ENCODE measurements around the gene MTREX.

Gene MTREX

GRCh38 chr5:55324815-55325418 lies 17.1 kb downstream of the MTREX start:
- DNase-seq (ENCODE audit: low spot score) = peak; percentile 21

DNA sequence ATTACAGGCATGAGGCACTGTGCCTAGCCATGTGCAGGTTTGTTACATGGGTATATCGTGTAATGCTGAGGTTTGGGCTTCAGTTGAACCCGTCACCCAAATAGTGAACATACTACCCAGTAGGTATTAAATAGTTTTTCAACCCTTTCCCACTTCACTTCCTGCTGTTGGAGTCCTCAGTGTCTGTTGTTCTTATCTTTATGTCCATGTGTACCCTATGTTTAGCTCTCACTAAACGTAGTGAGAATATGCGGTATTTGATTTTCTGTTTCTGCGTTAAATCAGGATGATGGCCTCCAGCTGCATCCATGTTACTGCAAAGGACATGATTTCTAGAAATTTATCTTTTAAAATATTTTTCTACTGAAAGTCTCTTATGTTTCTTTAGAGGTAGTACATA lies 17.8 kb downstream of the MTREX start:
- no peak for DNase-seq (ENCODE audit: low spot score)

DNA sequence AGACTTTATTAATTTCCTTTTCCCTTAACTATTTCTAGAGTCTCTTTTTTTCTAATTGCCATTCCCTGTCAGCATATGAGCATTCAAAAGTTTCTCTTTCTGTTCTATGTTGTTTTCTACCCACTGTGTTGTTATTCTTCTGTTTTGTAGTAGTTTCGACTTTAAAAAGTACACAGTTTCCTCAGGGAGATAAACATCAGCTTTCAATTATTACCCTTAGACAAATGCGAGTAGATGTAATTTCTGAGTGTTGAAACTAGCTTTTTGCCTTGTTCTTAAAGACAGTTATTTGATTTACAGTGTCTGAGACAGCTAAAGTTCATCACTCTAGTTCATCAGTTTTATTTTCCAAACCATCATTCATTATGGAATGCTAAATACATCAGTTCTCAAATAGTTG lies 19.5 kb downstream of the MTREX start:
- DNase-seq (ENCODE audit: low spot score) = no peak

DNA sequence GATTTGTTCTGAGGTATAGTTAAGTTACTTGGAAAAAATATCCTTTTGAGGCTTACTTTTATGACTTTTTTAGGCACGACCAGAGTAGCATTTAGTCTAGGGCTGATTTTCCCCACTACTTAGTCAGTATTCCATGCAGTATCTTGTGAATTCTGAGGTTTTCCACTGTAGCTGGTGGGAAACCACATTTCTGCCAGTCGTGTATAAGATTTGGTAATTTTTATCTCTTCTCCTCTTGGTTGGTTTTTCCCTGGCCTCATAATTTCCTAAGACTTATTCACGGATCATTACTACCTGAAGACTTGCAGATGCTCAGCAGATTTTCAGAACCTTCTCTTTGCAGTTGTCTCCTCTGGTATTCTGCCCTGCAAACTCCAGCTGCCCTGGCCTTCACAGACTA lies 23.5 kb downstream of the MTREX start:
- no peak for DNase-seq (ENCODE audit: low spot score)

DNA sequence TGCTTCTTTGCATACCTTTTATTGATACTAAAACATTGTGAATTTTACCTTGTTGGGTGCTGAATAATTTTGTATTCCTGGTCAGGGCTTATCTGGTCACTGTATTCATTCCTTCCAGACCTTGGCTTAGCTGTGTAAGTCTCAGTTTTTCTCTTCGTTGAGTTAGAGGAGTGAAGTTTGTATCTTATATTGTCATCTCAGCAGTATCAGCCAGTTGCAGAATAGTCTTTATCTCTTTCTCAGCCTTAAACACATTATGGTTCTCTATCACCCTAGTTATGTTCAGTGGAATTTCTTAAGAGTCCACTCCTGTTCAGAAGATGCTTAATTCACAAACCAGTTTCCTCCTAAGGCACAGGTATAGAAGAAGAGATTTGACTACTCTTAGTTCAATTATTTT lies 25.2 kb downstream of the MTREX start:
- DNase-seq (ENCODE audit: low spot score) = no peak

- DNase-seq (ENCODE audit: low spot score) = no peak
Observed at GRCh38 chr5:55333811-55334210, 26.0 kb downstream of the MTREX start.

DNA sequence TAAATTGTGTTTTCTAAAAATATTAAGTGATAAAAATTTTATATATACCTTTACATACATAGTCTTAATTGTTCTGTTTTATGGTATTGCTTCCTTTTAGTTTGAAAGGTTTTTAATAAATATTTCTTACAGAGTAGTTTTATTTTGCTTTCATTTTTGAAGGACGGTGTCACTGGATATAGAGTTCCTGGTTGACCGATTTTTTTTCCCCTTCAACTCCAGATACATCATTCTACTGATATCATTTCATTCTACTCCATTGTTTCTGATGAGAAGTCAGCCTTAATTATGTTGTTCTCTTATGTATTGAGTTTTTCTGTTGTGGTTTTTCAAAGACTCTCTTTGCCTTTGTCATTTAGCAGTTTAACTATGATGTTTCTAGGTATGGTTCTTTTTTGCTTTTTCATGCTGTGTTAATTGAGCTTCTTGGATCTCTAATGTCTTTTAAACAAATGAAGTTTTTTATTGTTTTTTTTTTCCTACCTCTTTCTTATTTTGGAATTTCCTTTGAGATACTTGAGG lies 30.4 kb downstream of the MTREX start:
- no peak for DNase-seq (ENCODE audit: low spot score)

DNA sequence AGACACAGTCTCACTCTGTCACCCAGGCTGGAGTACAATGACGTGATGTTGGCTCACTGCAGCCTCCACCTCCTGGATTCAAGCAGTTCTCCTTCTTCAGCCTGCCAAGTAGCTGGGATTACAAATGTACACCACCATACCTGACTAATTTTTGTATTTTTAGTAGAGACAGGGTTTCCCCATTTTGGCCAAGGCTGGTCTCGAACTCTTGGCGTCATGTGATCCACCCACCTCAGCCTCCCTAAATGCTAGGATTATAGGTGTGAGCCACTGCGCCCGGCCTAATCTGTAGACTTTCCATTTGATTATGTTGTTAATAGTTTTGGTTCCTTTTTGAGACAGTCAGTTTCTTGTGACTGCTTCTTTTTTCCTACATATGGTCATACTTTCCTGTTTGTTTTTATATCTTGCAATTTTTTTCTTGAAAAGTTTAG lies 31.0 kb downstream of the MTREX start:
- DNase-seq (ENCODE audit: low spot score) = no peak

GRCh38 chr5:55343107-55343506 lies 35.3 kb downstream of the MTREX start:
- no peak for DNase-seq (ENCODE audit: low spot score)

DNA sequence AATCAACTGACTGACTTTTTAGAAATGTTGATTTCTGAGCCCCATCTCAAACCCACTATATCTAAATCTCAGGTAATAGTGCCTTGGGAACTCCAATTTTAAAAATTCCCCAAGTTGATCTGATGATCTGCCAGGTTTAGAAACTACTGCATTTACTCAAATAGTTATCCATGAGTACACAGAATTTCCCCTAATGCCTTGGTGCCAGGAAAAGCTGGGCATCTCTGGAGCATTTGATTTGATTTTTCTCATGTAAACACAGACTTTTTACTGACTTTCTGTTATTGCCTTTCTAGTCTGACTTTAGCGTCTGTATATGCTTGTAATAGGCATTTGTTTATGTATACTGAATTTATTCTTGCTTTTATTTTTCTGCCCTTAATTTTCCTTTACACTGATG lies 35.8 kb downstream of the MTREX start:
- no peak for DNase-seq (ENCODE audit: low spot score)

GRCh38 chr5:55344392-55344992 lies 36.7 kb downstream of the MTREX start:
- DNase-seq (ENCODE audit: low spot score) = peak; percentile 39

DNA sequence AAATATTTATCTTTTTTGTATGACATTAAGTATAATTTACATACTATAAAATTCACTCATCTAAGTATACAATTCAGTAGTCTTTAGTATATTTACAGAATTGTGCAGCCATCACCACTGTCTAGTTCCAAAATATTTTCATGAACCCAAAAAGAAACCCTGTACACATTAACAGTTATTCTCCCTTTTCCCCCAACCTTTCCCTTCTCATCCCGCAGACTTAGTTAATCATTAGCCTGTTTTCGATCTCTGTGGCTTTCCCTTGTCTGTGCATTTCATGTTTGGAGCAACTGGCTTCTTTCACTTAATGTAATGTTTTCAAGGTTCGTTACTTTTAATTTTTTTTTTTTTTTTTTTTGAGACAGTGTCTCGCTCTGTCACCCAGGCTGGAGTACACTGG lies 37.5 kb downstream of the MTREX start:
- no peak for DNase-seq (ENCODE audit: low spot score)

DNA sequence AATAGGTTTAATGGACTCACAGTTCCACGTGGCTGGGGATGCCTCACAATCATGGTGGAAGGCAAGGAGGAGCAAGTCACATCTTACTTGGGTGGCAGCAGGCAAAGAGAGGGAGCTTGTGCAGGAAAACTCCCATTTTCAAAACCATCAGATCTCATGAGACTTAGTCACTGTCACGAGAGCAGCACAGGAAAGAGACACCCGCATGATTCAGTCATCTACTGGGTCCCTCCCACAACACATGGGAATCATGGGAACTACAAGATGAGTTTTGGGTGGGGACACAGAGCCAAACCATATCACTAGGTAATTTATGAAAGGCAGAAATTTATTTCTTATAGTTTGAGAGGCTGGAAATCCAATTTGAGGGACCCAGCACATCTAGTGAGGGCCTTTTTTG lies 40.0 kb downstream of the MTREX start:
- DNase-seq (ENCODE audit: low spot score) = no peak

GRCh38 chr5:55350754-55351153 lies 43.0 kb downstream of the MTREX start:
- DNase-seq (ENCODE audit: low spot score) = no peak

GRCh38 chr5:55356896-55357295 lies 49.1 kb downstream of the MTREX start:
- no peak for DNase-seq (ENCODE audit: low spot score)

DNA sequence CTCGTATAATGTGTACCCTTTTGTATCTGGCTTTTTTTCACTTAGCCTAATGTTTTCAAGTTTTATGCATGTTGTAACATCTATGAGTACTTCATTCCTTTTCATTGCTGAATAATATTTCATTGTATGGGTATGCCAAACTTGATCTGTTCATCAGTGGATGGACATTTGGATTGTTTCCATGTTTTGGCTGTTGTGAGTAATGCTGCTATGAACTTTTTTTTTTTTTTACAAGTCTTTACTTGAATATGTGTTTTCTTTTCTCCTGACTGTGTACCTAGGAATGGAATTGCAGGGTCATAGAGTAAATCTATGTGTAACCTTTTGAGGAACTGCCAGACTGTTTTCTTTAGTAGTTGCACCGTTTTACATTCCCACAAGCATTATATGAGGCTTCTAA lies 52.4 kb downstream of the MTREX start:
- DNase-seq (ENCODE audit: low spot score) = no peak

DNA sequence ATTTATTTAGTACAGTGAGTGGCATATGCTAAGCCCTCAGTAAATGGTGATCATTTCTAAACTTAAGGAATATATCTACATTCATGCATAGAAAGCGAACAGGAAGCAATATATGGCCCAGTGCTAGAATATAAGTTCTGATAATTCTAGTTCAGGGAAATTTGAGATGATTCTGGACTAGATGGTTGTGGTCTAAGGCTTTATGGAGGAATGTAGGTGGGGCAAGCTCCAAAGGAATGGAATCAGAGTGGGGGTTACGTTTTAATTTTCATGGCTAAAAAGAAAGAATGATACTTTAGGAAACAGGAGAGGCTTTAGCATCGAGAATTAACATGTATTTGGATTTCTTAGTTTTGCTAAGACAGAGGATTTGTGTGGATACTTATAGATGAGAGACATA lies 56.1 kb downstream of the MTREX start:
- DNase-seq (ENCODE audit: low spot score) = no peak

GRCh38 chr5:55364537-55365055 lies 56.8 kb downstream of the MTREX start:
- no peak for DNase-seq (ENCODE audit: low spot score)

DNA sequence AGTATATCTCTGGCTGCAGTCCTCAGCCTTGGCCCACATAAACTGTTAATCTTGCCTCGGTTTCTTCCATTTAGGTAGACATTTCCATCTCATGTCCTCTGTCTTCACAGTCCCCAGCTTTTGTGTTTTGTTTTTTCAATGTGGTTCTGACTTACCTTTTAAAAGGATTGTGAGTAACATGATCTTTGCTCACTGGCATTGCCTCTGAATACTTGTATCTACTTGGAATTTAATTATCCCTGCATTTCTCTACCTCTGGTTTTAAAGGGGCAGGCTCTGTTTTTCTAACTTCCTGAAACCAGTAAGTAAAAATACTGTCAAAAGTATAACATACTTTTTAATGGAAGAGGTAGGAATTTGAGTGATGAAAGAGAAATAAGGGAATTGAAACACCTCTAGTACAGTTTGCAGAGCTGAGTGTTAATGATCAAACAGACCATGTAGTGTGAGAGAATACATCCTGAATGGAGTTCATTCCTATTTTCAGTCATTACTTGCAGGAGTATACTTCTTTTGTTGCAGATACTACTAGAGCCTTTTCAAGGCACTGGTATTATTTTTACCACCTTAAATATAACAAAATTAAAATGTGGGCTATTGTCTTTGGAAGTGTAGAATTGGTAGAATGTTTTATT lies 62.6 kb downstream of the MTREX start:
- no peak for DNase-seq (ENCODE audit: low spot score)

DNA sequence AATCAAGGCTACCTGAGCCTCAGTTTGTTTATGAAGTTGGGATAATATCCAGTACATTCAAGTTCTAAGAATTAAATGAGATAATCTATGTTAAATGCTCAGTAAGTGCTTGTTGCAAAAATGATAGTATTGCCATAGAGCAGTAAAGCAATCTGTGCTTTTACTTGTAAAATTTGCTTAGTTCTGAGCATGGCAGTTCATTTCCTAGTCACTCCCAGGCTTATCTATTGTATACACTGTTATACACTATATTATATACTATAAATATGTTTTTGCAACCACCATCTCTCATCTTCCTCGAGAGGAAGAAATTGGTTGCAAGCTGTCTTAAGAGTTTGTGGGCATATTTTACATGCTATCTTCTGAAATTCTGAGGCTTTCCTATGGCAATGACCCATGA lies 63.4 kb downstream of the MTREX start:
- DNase-seq (ENCODE audit: low spot score) = no peak

GRCh38 chr5:55372130-55372925 lies 64.5 kb downstream of the MTREX start:
- no peak for DNase-seq (ENCODE audit: low spot score)

GRCh38 chr5:55377810-55378209 lies 70.0 kb downstream of the MTREX start:
- no peak for DNase-seq (ENCODE audit: low spot score)

GRCh38 chr5:55383254-55383653 lies 75.5 kb downstream of the MTREX start:
- DNase-seq (ENCODE audit: low spot score) = no peak
